Retinal pigment epithelial cell (primary cell): ENCODE data around the gene ARID5B.

Source experiments
- DNase-seq: peaks from one replicate; pipeline ENCODE4 v3.0.0-alpha.2; 2010; ENCODE audit warnings: low read depth
- H3K4me3 ChIP-seq: 2 replicates; pipeline ENCODE4 v1.5.1; 2011; ENCODE audit warnings: mild to moderate bottlenecking, low read length, control low read depth, moderate library complexity
- TF ChIP-seq, protein P1 (sequence below): conservative IDR thresholded peaks from 2 replicates; pipeline ENCODE4 v1.5.1; 2011; ENCODE audit warnings: low read depth, low read length, control low read depth, inconsistent platforms

The ARID5B gene

DNA sequence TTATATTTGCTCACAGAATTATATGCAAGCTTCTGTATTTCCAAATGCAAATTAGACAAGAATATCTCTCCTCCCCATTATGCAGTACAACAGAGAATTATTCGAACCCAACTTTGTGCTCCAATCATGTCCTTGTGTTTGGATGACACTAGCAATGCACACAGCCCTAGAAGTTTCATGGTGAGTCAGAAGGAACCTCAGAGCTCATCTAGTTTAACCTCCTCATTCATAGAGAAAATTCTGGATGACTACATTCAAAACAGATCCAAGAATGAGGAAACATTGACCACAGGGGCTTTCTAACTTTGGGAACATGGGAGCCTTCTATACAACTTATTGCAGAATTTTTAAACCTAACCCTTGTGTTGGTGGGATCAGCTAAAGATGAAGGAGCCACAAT, 12.8 kb upstream of the ARID5B start:
- TF ChIP-seq, protein P1, sequence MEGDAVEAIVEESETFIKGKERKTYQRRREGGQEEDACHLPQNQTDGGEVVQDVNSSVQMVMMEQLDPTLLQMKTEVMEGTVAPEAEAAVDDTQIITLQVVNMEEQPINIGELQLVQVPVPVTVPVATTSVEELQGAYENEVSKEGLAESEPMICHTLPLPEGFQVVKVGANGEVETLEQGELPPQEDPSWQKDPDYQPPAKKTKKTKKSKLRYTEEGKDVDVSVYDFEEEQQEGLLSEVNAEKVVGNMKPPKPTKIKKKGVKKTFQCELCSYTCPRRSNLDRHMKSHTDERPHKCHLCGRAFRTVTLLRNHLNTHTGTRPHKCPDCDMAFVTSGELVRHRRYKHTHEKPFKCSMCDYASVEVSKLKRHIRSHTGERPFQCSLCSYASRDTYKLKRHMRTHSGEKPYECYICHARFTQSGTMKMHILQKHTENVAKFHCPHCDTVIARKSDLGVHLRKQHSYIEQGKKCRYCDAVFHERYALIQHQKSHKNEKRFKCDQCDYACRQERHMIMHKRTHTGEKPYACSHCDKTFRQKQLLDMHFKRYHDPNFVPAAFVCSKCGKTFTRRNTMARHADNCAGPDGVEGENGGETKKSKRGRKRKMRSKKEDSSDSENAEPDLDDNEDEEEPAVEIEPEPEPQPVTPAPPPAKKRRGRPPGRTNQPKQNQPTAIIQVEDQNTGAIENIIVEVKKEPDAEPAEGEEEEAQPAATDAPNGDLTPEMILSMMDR, result no peak
- H3K4me3 ChIP-seq, result no peak overlapping the region

DNA sequence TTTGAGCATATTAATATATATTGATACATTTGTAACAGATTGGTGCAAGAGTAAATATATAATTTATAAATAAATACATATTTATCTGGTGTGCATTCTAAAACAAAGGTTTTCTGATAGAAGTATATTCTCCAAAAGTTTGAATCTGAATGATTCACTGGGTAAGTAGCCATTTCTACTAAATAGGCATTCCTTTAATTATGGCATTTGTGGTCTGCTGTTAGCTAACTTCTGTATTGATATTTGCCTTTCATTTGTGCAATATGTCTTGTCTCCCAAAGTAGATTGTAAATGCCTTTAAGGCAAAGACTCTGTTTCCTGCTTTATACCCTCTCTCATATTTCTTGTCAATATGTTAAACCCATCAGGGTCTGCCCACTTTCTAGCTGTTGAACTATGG, 11.1 kb upstream of the ARID5B start:
- TF ChIP-seq, protein P1, result no peak
- DNase-seq, result no peak
- H3K4me3 ChIP-seq, result no peak overlapping the region

More for the DNA sequence above, 12.8 kb upstream of the ARID5B start:
- DNase-seq, result no peak

DNA sequence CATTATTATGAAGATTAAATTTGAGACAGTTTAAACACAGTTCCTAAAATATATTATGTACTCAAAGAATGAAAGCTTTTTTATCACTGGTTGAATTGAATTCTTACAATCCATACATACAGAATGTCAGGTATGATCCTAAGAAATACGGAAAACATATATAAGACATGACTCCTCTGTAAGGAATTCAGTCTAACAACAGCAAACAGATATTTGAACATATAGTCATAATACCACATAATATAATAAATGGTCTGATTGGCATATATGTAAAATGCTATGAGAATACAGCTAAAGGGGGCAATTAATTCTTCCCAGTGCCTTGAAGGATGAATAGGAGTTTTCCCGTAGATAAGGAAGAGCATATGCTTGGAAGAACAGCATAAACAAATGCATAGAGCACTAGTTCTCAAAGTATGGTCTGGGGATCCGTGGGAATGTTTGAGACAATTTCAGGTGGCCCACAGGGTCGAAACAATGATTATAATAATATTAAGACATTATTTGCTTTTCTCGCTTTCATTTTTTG, 10.6 kb upstream of the ARID5B start:
- no peak for DNase-seq
- TF ChIP-seq, protein P1, result no peak
- H3K4me3 ChIP-seq, result no peak overlapping the region

DNA sequence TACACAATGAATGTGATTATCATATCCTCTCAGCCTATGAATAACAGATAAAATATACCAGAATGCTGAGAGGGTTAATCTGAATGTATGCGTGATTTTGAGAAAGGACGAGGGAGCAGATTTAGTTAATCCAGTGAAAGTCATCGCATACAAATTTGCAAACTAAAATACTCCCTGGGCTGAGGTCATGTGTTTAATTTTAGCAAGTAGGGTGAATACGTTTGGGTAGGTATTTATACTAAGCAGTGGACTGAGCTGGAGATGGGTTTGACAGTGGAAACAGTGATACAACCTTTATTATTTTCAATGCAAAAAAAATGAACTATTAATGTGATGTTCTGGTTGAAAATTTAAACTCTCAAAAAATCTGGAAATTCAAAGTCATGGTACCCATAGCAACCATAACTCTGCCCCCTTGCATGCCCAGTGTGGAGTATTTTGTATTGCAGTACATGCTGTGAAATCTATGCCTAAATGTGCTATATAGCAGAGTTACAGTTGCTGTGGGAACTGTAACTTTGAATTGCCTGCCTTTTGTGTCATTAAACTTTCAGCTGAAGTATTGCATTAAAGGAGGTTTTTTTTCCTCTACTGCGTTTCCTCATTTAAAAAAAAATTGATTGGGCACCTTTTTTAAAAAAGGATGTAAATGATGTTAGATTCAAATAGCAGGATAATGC, 9.5 kb upstream of the ARID5B start:
- TF ChIP-seq, protein P1, result no peak
- DNase-seq, result no peak
- no peak overlapping the region for H3K4me3 ChIP-seq

DNA sequence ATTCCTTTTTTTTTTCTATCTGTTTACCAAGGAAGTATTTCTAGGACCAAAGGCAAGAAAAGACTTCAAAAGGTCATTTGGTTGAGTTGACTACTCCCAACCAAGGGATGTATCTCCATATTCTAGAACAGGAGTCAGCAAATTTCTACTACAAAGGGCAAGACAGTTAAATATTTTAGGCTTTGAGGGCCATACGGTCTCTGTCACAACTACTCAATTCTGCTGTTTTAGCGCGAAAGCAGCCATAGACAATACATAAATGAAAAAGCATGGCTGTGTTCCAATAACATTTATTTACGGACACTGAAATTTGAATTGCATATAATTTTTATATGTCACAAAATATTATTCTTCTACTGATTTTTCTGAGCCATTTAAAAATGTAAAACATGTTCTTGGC, 8.5 kb upstream of the ARID5B start:
- TF ChIP-seq, protein P1, result no peak
- DNase-seq, result no peak
- H3K4me3 ChIP-seq, result no peak overlapping the region

DNA sequence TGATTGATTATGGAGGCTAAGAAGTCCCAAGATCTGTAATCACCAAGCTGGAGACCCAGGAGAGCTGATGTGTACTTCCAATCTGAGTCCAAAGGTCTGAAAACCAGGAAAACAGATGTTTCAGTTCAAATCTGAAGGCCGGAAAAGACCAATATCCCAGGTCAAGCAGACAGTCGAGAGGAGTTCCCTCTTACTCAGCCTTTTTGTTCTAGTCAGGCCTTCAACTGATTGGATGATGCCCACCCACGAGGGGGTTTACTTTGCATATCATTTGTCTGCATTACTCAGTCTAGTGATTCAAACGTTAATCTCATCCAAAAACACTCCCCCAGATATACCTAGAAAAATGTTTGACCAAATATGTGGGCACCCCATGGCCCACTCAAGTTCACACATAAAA, 7.4 kb upstream of the ARID5B start:
- no peak for DNase-seq
- TF ChIP-seq, protein P1, result no peak
- H3K4me3 ChIP-seq, result no peak overlapping the region
